BJ (cell line): ENCODE measurements around the gene COL9A3. TPM values are rescaled to one million over a fixed set of nuclear protein-coding genes. Genes with fewer than 3 reads are reported as not detected.
A peak's percentile ranks its signal among the peaks of the same experiment; 100 is the strongest.
"Not testable (repeated sequence)": the region's sequence is repeated elsewhere in the genome, so short reads cannot be mapped to it uniquely, and the experiment has no call there.

ENCODE experiments used
- CTCF ChIA-PET: fragments of 350-600 bp; formaldehyde crosslinking; extraction: SDS; loops from one replicate; lab custom pipeline; 2021; ENCODE audit warnings: antibody characterized with exemption, inconsistent platforms; lab: Yijun Ruan, JAX
- POLR2A ChIA-PET: fragments of 300-600 bp; sonication (Branson Sonifier 250); formaldehyde crosslinking; extraction: SDS; loops from one replicate; lab custom pipeline; 2021; ENCODE audit warnings: antibody characterized with exemption; lab: Charles Lee
- DNase-seq: peaks from one replicate; pipeline ENCODE4 v3.0.0-alpha.2; 2011; ENCODE audit warnings: low read depth
- H3K27me3 ChIP-seq: 2 replicates; pipeline ENCODE4 v1.6.0; 2011; ENCODE audit warnings: low read length; ENCODE audit not compliant: control insufficient read depth, insufficient read depth
- H3K36me3 ChIP-seq: 2 replicates; pipeline ENCODE4 v1.5.1; 2011; ENCODE audit warnings: low read length; ENCODE audit not compliant: control insufficient read depth, insufficient read depth
- H3K4me3 ChIP-seq: 2 replicates; pipeline ENCODE4 v1.5.1; 2011; ENCODE audit warnings: low read depth, mild to moderate bottlenecking, control low read depth, low read length
- CTCF ChIP-seq: IDR thresholded peaks from 2 replicates; pipeline ENCODE4 v1.5.1; 2011; ENCODE audit warnings: low read depth, mild to moderate bottlenecking, control low read depth, inconsistent platforms, low read length, moderate library complexity; ENCODE audit not compliant: insufficient read depth
- polyA plus RNA-seq: library from polyadenylated mRNA; depleted of rRNA; stranded (reverse); fragments of >200 nt; gene quantifications from 2 replicates; pipeline ENCODE4 v1.2.3, GENCODE V29; 2011

COL9A3 gene
- polyA plus RNA-seq, 1 experiment = 0.21 TPM

DNA sequence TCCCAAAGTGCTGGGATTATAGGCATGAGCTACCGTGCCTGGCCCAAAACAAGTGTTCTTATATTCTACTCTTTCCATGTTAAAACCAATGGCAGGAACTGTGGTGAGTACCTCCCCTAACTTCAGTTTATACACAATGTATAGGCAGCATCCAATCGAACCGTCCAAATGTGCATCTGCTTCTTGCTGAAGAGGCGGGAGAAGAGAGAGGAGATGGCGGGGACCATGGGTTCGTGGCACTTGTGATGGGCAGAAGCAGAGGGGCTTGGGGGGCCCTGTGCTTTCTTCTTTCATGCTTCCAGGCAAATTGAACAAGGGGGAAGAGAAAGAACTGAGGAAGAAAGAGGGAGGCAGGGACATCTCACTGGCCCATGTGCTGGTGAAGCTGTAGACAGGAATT, 56.0 kb downstream of the COL9A3 start:
- POLR2A ChIA-PET = no interaction called here
- no peak for TF ChIP-seq CTCF
- CTCF ChIA-PET = interaction anchor here (1.3 to 3.7 kb wide), 2 partner anchors 131 to 137 kb away, joined by 4 to 18 read pairs; no protein-coding TSS in a partner anchor
- no peak for DNase-seq
- no peak overlapping the region for H3K4me3 ChIP-seq
- no peaks in the 10 kb centered on the region for H3K27me3 ChIP-seq
- no peaks in the 10 kb centered on the region for H3K36me3 ChIP-seq

- H3K27me3 ChIP-seq = no peaks in the 10 kb centered on the region
- no peak for TF ChIP-seq CTCF
- H3K36me3 ChIP-seq = no peaks in the 10 kb centered on the region
- DNase-seq = no peak
- CTCF ChIA-PET = interaction anchor here (1.3 to 3.7 kb wide), 2 partner anchors 131 to 137 kb away, joined by 4 to 18 read pairs; no protein-coding TSS in a partner anchor
- POLR2A ChIA-PET = no interaction called here
- H3K4me3 ChIP-seq = no peak overlapping the region
Observed at GRCh38 chr20:62873280-62873679, 56.4 kb downstream of the COL9A3 start.

DNA sequence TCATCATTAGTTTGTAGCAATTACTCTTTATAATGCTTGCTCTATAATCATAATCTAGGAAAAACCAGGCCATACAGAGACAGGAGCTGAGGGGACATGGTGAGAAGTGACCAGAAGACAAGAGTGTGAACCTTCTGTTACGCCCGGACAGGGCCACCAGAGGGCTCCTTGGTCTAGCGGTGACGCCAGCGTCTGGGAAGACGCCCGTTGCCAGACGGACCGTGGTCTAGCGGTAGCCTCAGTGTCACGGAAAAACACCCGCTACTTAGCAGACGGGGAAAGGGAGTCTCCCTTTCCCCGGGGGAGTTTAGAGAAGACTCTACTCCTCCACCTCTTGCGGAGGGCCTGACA, 56.8 kb downstream of the COL9A3 start:
- TF ChIP-seq CTCF = peak; percentile 58
- H3K36me3 ChIP-seq, POLR2A ChIA-PET, DNase-seq, H3K4me3 ChIP-seq, H3K27me3 ChIP-seq: not testable (repeated sequence)
- CTCF ChIA-PET = interaction anchor here (1.3 to 3.7 kb wide), 2 partner anchors 130 to 136 kb away, joined by 4 to 18 read pairs; no protein-coding TSS in a partner anchor

DNA sequence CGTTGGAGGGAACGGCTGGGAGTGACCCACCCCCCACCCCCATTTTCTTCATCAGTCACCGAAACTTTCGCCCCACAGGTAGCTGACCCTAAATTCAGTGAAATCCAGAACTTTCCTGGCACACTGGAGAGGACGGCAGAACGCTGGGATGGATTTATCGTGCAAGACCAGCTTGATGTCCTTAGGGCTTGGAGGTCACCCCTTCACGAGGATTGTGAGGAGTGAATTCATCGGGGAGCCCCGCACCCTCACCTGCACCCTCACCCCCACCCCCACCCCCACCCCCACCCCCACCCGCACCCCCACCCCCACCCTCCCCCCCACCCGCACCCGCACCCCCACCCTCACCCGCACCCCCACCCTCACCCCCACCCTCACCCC, 58.1 kb downstream of the COL9A3 start:
- CTCF ChIA-PET = interaction anchor here (0.6 to 1.8 kb wide), 12 partner anchors 13 to 595 kb away, joined by 3 to 12 read pairs (median 4); no protein-coding TSS in a partner anchor
- H3K27me3 ChIP-seq = no peaks in the 10 kb centered on the region
- no peaks in the 10 kb centered on the region; the same call in 1 of the 2 replicates for H3K36me3 ChIP-seq
- no peak overlapping the region for H3K4me3 ChIP-seq
- TF ChIP-seq CTCF = no peak
- DNase-seq = no peak
- POLR2A ChIA-PET = no interaction called here

GRCh38 chr20:62875419-62876361, 58.8 kb downstream of the COL9A3 start:
- Histone ChIP-seq H3K4me3 (no peak overlapping the region), H3K36me3 (peaks cover 5% of the 10 kb centered on the region), H3K27me3 (no peaks in the 10 kb centered on the region)
- ChIA-PET POLR2A (no interaction called here), CTCF (interaction anchor here (0.8 to 2.1 kb wide), 13 partner anchors 12 to 595 kb away, joined by 3 to 12 read pairs (median 4); no protein-coding TSS in a partner anchor)
- DNase-seq = no peak
- peak; percentile 58 for TF ChIP-seq CTCF
